ENCODE measurements around the gene ACCSL.

DNA sequence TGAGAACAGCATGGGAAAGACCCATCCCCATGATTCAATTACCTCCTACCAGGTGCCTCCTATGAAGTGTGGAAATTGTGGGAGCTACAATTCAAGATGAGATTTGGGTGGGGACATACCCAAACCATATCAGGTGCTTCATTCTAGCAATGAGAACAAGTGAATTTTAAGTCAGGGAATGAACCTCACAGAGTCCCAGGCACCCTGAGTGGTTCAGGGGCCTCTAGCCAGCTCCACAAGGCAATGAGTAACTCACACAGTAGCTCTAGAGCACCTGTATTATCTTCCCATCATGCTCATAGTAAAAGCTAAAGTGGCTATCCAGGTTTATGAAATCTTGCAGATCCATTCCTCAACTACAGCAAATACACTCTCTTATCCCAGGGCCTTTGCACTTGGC, 13.1 kb upstream of the ACCSL start:
- TF ChIP-seq, protein P1, sequence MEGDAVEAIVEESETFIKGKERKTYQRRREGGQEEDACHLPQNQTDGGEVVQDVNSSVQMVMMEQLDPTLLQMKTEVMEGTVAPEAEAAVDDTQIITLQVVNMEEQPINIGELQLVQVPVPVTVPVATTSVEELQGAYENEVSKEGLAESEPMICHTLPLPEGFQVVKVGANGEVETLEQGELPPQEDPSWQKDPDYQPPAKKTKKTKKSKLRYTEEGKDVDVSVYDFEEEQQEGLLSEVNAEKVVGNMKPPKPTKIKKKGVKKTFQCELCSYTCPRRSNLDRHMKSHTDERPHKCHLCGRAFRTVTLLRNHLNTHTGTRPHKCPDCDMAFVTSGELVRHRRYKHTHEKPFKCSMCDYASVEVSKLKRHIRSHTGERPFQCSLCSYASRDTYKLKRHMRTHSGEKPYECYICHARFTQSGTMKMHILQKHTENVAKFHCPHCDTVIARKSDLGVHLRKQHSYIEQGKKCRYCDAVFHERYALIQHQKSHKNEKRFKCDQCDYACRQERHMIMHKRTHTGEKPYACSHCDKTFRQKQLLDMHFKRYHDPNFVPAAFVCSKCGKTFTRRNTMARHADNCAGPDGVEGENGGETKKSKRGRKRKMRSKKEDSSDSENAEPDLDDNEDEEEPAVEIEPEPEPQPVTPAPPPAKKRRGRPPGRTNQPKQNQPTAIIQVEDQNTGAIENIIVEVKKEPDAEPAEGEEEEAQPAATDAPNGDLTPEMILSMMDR (IDR thresholded peaks at IDR 0.05), result no peak
- no peak for TF ChIP-seq ZFX (IDR thresholded peaks at IDR 0.05; ENCODE audit: borderline replicate concordance)
